DND-41 (cell line): Measurements from ENCODE around the gene LORICRIN.

Experiments
- CTCF ChIP-seq: IDR thresholded peaks from 2 replicates; pipeline ENCODE4 v1.5.1; 2012; ENCODE audit warnings: borderline replicate concordance, low read length, moderate library complexity, mild to moderate bottlenecking; ENCODE audit not compliant: poor library complexity, severe bottlenecking; ENCODE audit errors: extremely low read depth
- EZH2 ChIP-seq: IDR thresholded peaks from 3 replicates; pipeline ENCODE4 v1.6.1; 2012; ENCODE audit warnings: borderline replicate concordance, low read depth, mild to moderate bottlenecking, moderate library complexity, low read length, inconsistent platforms; ENCODE audit not compliant: severe bottlenecking

GRCh38 chr1:153231363-153231762, 28.1 kb upstream of the LORICRIN start:
- no peak for TF ChIP-seq CTCF
- no peak for TF ChIP-seq EZH2
